Muscle layer of colon (tissue), 2 donors: Measurements from ENCODE around the gene CYP2R1.

Source experiments
- H3K27ac ChIP-seq: one replicate; pipeline ENCODE4 v1.7.0; 2013; ENCODE audit warnings: low read depth, mild to moderate bottlenecking, low read length, moderate library complexity
- H3K27me3 ChIP-seq, 2 donors: one replicate each; pipeline ENCODE4 v1.7.0; 2013; ENCODE audit warnings: low read length in 2 of 2, mild to moderate bottlenecking in 2 of 2; ENCODE audit not compliant: insufficient read depth in 2 of 2, control insufficient read depth in 1 of 2
- H3K36me3 ChIP-seq: one replicate; pipeline ENCODE4 v1.7.0; 2013; ENCODE audit warnings: mild to moderate bottlenecking, low read length; ENCODE audit not compliant: insufficient read depth
- H3K4me1 ChIP-seq: one replicate; pipeline ENCODE4 v1.7.0; 2013; ENCODE audit warnings: mild to moderate bottlenecking, low read length; ENCODE audit not compliant: insufficient read depth
- H3K4me3 ChIP-seq, 2 donors: one replicate each; pipeline ENCODE4 v1.7.0; 2013; ENCODE audit warnings: low read length in 2 of 2, low read depth in 1 of 2, mild to moderate bottlenecking in 1 of 2, moderate library complexity in 1 of 2
- H3K9ac ChIP-seq: one replicate; pipeline ENCODE4 v1.7.0; 2013; ENCODE audit warnings: low read length
- H3K9me3 ChIP-seq: one replicate; pipeline ENCODE4 v1.7.0; 2013; ENCODE audit warnings: mild to moderate bottlenecking, low read length
- donor health status: abdominal sarcoma.
- donor health status: Adenocarcinoma of cecum.

CYP2R1 gene

GRCh38 chr11:14907411-14908213, 15.6 kb upstream of the CYP2R1 start:
- Histone ChIP-seq H3K9me3 (no peaks in the 10 kb centered on the region), H3K9ac (no peak overlapping the region), H3K27ac (no peak overlapping the region), H3K4me1 (peaks cover 15% of the 10 kb centered on the region), H3K27me3 (no peaks in the 10 kb centered on the region), H3K36me3 (no peaks in the 10 kb centered on the region), H3K4me3 (no peak overlapping the region)

GRCh38 chr11:14906993-14907392, 15.0 kb upstream of the CYP2R1 start:
- H3K4me3 ChIP-seq: no peak overlapping the region
- H3K36me3 ChIP-seq: no peaks in the 10 kb centered on the region
- no peaks in the 10 kb centered on the region for H3K9me3 ChIP-seq
- H3K27me3 ChIP-seq: no peaks in the 10 kb centered on the region
- H3K27ac ChIP-seq: no peak overlapping the region
- no peak overlapping the region for H3K9ac ChIP-seq
- peaks cover 15% of the 10 kb centered on the region for H3K4me1 ChIP-seq

GRCh38 chr11:14906578-14906977, 14.5 kb upstream of the CYP2R1 start:
- Histone ChIP-seq H3K27me3 (no peaks in the 10 kb centered on the region), H3K9me3 (no peaks in the 10 kb centered on the region), H3K27ac (no peak overlapping the region), H3K36me3 (no peaks in the 10 kb centered on the region), H3K4me3 (no peak overlapping the region), H3K4me1 (peaks cover 15% of the 10 kb centered on the region), H3K9ac (no peak overlapping the region)

GRCh38 chr11:14905104-14906033, 13.3 kb upstream of the CYP2R1 start:
- H3K4me3 ChIP-seq: peak overlapping the region; percentile 44 to 78

GRCh38 chr11:14904745-14905103, 12.7 kb upstream of the CYP2R1 start:
- Histone ChIP-seq H3K9ac (no peak overlapping the region), H3K4me3 (peak overlapping the region; percentile 44 to 78), H3K27ac (no peak overlapping the region), H3K9me3 (no peaks in the 10 kb centered on the region), H3K27me3 (no peaks in the 10 kb centered on the region), H3K4me1 (peaks cover 15% of the 10 kb centered on the region), H3K36me3 (no peaks in the 10 kb centered on the region)

More at GRCh38 chr11:14905104-14906033, 13.3 kb upstream of the CYP2R1 start:
- Histone ChIP-seq H3K4me1 (peaks cover 15% of the 10 kb centered on the region), H3K9me3 (no peaks in the 10 kb centered on the region), H3K27me3 (no peaks in the 10 kb centered on the region), H3K27ac (no peak overlapping the region), H3K9ac (no peak overlapping the region), H3K36me3 (no peaks in the 10 kb centered on the region)

- Histone ChIP-seq H3K4me1 (peaks cover 12% of the 10 kb centered on the region), H3K36me3 (no peaks in the 10 kb centered on the region), H3K27me3 (no peaks in the 10 kb centered on the region), H3K9me3 (no peaks in the 10 kb centered on the region), H3K27ac (no peak overlapping the region), H3K9ac (no peak overlapping the region), H3K4me3 (no peak overlapping the region)
Observed at GRCh38 chr11:14902650-14903350, 10.8 kb upstream of the CYP2R1 start.

GRCh38 chr11:14898906-14899305, 6.9 kb upstream of the CYP2R1 start:
- Histone ChIP-seq H3K27ac (no peak overlapping the region), H3K36me3 (no peaks in the 10 kb centered on the region), H3K4me1 (no peaks in the 10 kb centered on the region), H3K27me3 (no peaks in the 10 kb centered on the region), H3K4me3 (no peak overlapping the region), H3K9me3 (no peaks in the 10 kb centered on the region), H3K9ac (no peak overlapping the region)

- Histone ChIP-seq H3K27me3 (no peaks in the 10 kb centered on the region), H3K36me3 (no peaks in the 10 kb centered on the region), H3K9ac (no peak overlapping the region), H3K9me3 (no peaks in the 10 kb centered on the region), H3K27ac (no peak overlapping the region), H3K4me3 (no peak overlapping the region), H3K4me1 (no peaks in the 10 kb centered on the region)
Observed at GRCh38 chr11:14898355-14898754, 6.3 kb upstream of the CYP2R1 start.

GRCh38 chr11:14894657-14895598, 2.9 kb upstream of the CYP2R1 start:
- H3K9me3 ChIP-seq: no peaks in the 10 kb centered on the region
- H3K27ac ChIP-seq: no peak overlapping the region
- no peak overlapping the region for H3K9ac ChIP-seq
- no peaks in the 10 kb centered on the region for H3K4me1 ChIP-seq
- no peaks in the 10 kb centered on the region for H3K36me3 ChIP-seq
- no peaks in the 10 kb centered on the region for H3K27me3 ChIP-seq
- no peak overlapping the region for H3K4me3 ChIP-seq

- Histone ChIP-seq H3K9ac (no peak overlapping the region), H3K4me1 (no peaks in the 10 kb centered on the region), H3K9me3 (no peaks in the 10 kb centered on the region), H3K36me3 (no peaks in the 10 kb centered on the region), H3K27me3 (no peaks in the 10 kb centered on the region), H3K27ac (no peak overlapping the region), H3K4me3 (peak overlapping the region; percentile 35 to 72)
Observed at GRCh38 chr11:14892577-14892976, 546 bp upstream of the CYP2R1 start.
